Measurements from ENCODE around the gene RC3H2.

GRCh38 chr9:122951056-122951455, 45.9 kb upstream of the RC3H2 start:
- TF ChIP-seq CTCF (IDR thresholded peaks at IDR 0.05) (no peak), POLR2A (IDR thresholded peaks at IDR 0.05) (no peak), POLR2AphosphoS5 (IDR thresholded peaks at IDR 0.05) (no peak), EP300 (IDR thresholded peaks at IDR 0.05; ENCODE audit: low read depth) (no peak)

Measured in transverse colon (tissue), 4 donors.